Measurements from ENCODE around the gene NPHS1. TPM values are rescaled to one million over a fixed set of nuclear protein-coding genes. Genes with fewer than 3 reads are reported as not detected.

Gene NPHS1
- total and polyA plus RNA-seq, 7 donors, result under 0.01 to 0.35 TPM; not detected in 5

GRCh38 chr19:35860818-35861639 is 8.7 kb upstream of the NPHS1 start:
- Histone ChIP-seq H3K4me3 (no peak overlapping the region), H3K36me3 (no peaks in the 10 kb centered on the region), H3K9me3 (no peaks in the 10 kb centered on the region), H3K27ac (no peak overlapping the region), H3K27me3 (peaks cover 11 to 81% (median 46%) of the 10 kb centered on the region in 3 donors), H3K4me1 (peaks cover 0 to 13% (median 13%) of the 10 kb centered on the region in 4 donors)
- TF ChIP-seq EP300 (IDR thresholded peaks at IDR 0.05) (no peak), POLR2A (IDR thresholded peaks at IDR 0.05) (no peak), POLR2AphosphoS5 (IDR thresholded peaks at IDR 0.05) (no peak), CTCF (IDR thresholded peaks at IDR 0.05) (no peak)
- no peak for DNase-seq
- intact Hi-C loops (cut with DNase I), result no loop called here
- WGBS, 2 donors, result 11 to 12% methylated on average over 55 of the region's 55 CpGs

- intact Hi-C loops (cut with DNase I), result no loop called here
- DNase-seq, result no peak
- Histone ChIP-seq H3K9me3 (no peaks in the 10 kb centered on the region), H3K36me3 (no peaks in the 10 kb centered on the region), H3K27me3 (peaks cover 13 to 82% (median 51%) of the 10 kb centered on the region in 3 donors), H3K27ac (no peak overlapping the region), H3K4me1 (peaks cover 0 to 17% (median 14%) of the 10 kb centered on the region in 4 donors), H3K4me3 (no peak overlapping the region)
- WGBS, 2 donors, result 16 to 19% methylated on average over 24 of the region's 24 CpGs
- TF ChIP-seq POLR2A (IDR thresholded peaks at IDR 0.05) (no peak), EP300 (IDR thresholded peaks at IDR 0.05) (no peak), POLR2AphosphoS5 (IDR thresholded peaks at IDR 0.05) (no peak), CTCF (IDR thresholded peaks at IDR 0.05) (no peak)
Observed at GRCh38 chr19:35860436-35860817, 8.1 kb upstream of the NPHS1 start.

- H3K4me1 ChIP-seq, result peaks cover 0 to 17% (median 14%) of the 10 kb centered on the region in 4 donors
- no peaks in the 10 kb centered on the region for H3K36me3 ChIP-seq
- intact Hi-C loops (cut with DNase I), result no loop called here
- H3K27me3 ChIP-seq, result peaks cover 13 to 86% (median 61%) of the 10 kb centered on the region in 3 donors
- no peak overlapping the region for H3K4me3 ChIP-seq
- no peak overlapping the region for H3K27ac ChIP-seq
- WGBS, 2 donors, result 27 to 69% methylated on average over 4 of the region's 4 CpGs
- no peaks in the 10 kb centered on the region for H3K9me3 ChIP-seq
- no peak for DNase-seq
- TF ChIP-seq EP300 (IDR thresholded peaks at IDR 0.05) (no peak), POLR2A (IDR thresholded peaks at IDR 0.05) (no peak), CTCF (IDR thresholded peaks at IDR 0.05) (no peak), POLR2AphosphoS5 (IDR thresholded peaks at IDR 0.05) (no peak)
Observed at GRCh38 chr19:35859414-35859813, 7.1 kb upstream of the NPHS1 start.

GRCh38 chr19:35858311-35858710 is 6.0 kb upstream of the NPHS1 start:
- no peaks in the 10 kb centered on the region for H3K9me3 ChIP-seq
- no peaks in the 10 kb centered on the region for H3K36me3 ChIP-seq
- H3K27ac ChIP-seq, result no peak overlapping the region
- H3K27me3 ChIP-seq, result peaks cover 13 to 96% (median 67%) of the 10 kb centered on the region in 3 donors
- peaks cover 0 to 17% (median 14%) of the 10 kb centered on the region in 4 donors for H3K4me1 ChIP-seq
- H3K4me3 ChIP-seq, result no peak overlapping the region
- TF ChIP-seq POLR2AphosphoS5 (IDR thresholded peaks at IDR 0.05), result no peak
- TF ChIP-seq POLR2A (IDR thresholded peaks at IDR 0.05), result no peak
- TF ChIP-seq CTCF (IDR thresholded peaks at IDR 0.05), result no peak
- no peak for TF ChIP-seq EP300 (IDR thresholded peaks at IDR 0.05)
- intact Hi-C loops (cut with DNase I), result no loop called here
- WGBS, 2 donors, result 84 to 86% methylated on average over 6 of the region's 6 CpGs
- DNase-seq, result no peak

All from sigmoid colon (tissue), 7 donors.